Skeletal muscle cell (primary cell): ENCODE data around the gene RAD50.
"Not testable (repeated sequence)": the region's sequence is repeated elsewhere in the genome, so short reads cannot be mapped to it uniquely, and the experiment has no call there.

Experiments used
- DNase-seq: peaks from one replicate; pipeline ENCODE4 v3.0.0-alpha.2; 2010; ENCODE audit warnings: low read depth
- H3K4me3 ChIP-seq: 2 replicates; pipeline ENCODE4 v1.5.1; 2011; ENCODE audit warnings: low read depth, mild to moderate bottlenecking, control low read depth, low read length, moderate library complexity

The RAD50 gene

GRCh38 chr5:132549576-132549975, 7.2 kb upstream of the RAD50 start:
- DNase-seq, result no peak
- H3K4me3 ChIP-seq, result no peak overlapping the region

DNA sequence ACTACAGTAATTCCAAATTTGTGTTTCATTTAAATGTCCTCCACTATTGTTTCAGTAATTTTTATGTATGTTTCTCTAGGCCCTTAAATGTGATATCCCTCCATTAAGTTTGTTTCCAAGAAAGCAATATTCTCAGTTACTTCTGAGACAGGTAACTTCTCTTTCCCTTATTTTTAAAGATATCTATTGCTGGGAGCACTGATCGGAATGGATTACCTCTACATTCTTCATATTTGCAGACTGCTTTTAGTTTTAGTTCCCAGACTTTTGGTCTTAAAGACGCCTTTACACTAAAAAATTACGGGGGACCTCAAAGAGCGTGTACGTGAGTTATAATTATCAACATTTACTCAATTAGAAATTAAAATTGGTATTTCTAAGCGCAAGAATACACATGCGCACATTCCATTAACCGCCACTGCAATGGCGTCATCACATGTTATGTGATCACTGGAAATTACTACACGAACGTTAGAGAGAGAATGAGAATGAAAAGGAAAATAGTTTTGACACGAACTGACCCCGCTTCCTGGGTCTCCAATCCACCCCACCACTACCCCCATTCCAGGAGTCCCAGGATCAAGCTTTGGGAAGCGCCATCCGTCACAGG, 519 bp upstream of the RAD50 start:
- peak overlapping the region; percentile 68 for H3K4me3 ChIP-seq
- no peak for DNase-seq

DNA sequence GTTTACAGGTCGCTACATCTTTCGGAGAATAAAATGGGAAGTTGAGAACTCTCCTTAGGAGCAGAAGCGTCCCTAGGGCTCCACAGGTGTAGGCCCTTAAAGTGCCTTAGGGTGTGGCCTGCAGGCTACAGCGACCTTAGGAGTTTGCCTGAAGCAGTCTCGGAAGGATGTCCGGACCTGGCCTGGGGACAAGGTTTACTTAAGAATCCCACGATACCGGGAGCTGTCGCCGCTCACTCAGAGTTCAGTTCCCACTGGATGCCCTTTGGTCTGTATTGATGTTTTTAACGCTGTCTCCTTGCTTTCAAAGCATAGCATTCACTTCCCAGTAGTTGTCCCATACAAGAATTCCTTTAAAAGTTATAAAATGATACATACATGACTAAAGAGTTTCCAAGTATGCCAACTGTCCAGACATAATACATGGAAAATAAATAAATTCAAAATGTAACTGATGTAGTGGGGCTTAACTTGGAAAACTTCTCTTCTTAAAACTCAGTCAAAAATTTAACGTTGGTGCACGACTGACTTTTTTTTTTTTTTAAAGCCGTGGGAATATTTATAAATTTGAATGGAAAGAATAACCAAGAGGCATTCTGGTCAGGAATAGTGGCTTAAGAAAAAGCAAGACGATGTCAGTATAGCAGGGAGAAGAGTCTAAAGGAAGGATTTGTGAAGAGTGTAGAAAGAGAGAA, 848 bp downstream of the RAD50 start:
- no peak for DNase-seq
- H3K4me3 ChIP-seq, result peak overlapping the region; percentile 68

- H3K4me3 ChIP-seq, result no peak overlapping the region
- no peak for DNase-seq
Measured at GRCh38 chr5:132559383-132560060, 2.7 kb downstream of the RAD50 start.

DNA sequence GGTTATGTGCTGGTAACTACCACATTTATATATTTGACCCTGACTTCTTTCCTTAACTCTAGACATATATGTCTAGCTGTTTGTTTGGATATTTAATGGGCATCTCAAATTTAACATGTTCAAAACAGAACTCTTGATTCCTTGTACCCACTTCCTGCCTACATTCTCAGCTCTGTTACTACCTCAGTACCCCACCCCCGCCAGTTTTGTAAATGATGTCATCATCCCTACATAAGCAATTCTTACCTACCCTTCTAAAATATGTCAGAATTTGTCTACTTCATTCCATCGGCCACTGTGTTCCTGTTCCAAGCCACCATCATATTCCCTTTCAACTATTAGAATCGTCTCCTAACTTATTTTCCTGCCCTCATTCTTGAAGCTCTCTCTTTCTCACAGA, 4.8 kb downstream of the RAD50 start:
- DNase-seq, result no peak
- no peak overlapping the region for H3K4me3 ChIP-seq

GRCh38 chr5:132564555-132564954, 7.8 kb downstream of the RAD50 start:
- DNase-seq, H3K4me3 ChIP-seq: not testable (repeated sequence)

DNA sequence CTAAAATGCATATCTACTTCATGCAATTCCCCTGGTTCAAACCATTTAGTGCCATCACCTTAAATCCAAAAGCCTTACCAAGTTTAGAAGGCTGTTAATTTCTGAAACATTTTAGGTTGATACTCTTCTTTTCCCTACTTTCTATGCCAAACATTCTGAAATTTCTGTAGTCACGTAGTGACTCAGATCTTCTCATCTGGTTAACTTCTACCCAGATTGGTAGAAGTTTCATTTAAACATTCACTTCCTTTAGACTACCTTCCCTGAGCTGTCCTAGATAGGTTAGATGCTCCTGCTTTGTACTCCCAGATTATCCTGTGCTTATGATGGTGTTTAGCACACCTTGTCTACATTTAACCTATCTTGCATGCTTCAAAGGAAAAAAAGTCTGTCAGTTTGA, 9.9 kb downstream of the RAD50 start:
- DNase-seq, result no peak
- H3K4me3 ChIP-seq, result no peak overlapping the region

- no peak for DNase-seq
- no peak overlapping the region for H3K4me3 ChIP-seq
Measured at GRCh38 chr5:132576123-132576522, 19.3 kb downstream of the RAD50 start.

- DNase-seq, result not testable (repeated sequence)
Measured at GRCh38 chr5:132584560-132584959, 27.8 kb downstream of the RAD50 start.

GRCh38 chr5:132586063-132586462, 29.3 kb downstream of the RAD50 start:
- no peak overlapping the region for H3K4me3 ChIP-seq
- no peak for DNase-seq

More at GRCh38 chr5:132584560-132584959, 27.8 kb downstream of the RAD50 start:
- not testable (repeated sequence) for H3K4me3 ChIP-seq

GRCh38 chr5:132589467-132589866, 32.7 kb downstream of the RAD50 start:
- DNase-seq, result no peak
- H3K4me3 ChIP-seq, result no peak overlapping the region

DNA sequence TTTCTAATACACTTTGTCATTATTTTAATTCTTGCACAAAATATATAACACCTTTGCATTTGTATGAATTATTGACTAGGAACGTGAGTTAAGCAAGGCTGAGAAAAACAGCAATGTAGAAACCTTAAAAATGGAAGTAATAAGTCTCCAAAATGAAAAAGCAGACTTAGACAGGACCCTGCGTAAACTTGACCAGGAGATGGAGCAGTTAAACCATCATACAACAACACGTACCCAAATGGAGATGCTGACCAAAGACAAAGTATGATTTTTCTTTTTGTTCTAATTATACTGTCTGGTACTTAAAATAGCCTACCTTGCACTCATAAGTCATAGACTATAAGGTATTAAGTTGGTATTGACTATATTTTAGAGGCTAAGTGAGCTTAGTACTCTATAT, 34.4 kb downstream of the RAD50 start:
- DNase-seq, result no peak
- H3K4me3 ChIP-seq, result no peak overlapping the region

DNA sequence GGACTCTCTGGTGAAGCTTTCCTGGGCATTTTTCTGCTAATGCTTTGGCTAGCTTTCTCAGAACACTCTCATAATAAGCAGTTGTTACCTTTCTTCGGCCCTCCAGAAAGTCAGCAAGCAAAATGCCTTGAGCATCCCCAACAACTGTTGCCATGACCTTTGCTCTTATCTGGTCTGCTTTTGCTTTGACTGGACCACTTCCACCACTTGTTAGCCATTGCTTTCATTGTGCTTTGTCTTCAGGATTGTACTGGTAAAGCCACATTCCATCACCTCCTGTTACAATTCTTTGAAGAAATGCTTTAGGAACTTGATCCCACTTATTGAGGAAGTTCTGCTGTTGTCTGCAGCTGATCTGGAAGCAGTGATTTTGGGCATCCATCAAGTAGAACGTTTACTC, 35.7 kb downstream of the RAD50 start:
- no peak overlapping the region for H3K4me3 ChIP-seq
- peak; percentile 17 for DNase-seq

DNA sequence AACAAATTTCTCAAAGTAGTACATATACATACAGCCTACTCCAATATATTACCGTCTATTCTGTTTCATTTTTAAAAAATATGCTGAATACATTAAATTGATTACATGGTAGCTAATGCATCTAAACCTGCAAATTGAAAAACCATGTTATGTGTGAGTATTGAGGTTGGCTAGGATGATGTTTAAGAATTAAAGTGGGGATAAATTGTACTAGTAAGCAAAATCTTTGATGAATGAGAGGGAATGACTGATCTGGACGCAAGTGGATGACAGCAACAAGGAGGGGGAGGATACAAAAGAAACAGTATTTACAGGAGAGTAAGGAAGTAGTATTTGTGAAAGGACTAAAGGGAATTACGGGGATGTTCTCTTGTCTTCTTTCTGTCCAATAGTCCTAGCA, 37.4 kb downstream of the RAD50 start:
- DNase-seq, result no peak
- no peak overlapping the region for H3K4me3 ChIP-seq

- DNase-seq, result no peak
Measured at GRCh38 chr5:132595624-132596023, 38.8 kb downstream of the RAD50 start.

GRCh38 chr5:132601071-132601728, 44.4 kb downstream of the RAD50 start:
- DNase-seq, result no peak

More at GRCh38 chr5:132595624-132596023, 38.8 kb downstream of the RAD50 start:
- H3K4me3 ChIP-seq, result no peak overlapping the region

DNA sequence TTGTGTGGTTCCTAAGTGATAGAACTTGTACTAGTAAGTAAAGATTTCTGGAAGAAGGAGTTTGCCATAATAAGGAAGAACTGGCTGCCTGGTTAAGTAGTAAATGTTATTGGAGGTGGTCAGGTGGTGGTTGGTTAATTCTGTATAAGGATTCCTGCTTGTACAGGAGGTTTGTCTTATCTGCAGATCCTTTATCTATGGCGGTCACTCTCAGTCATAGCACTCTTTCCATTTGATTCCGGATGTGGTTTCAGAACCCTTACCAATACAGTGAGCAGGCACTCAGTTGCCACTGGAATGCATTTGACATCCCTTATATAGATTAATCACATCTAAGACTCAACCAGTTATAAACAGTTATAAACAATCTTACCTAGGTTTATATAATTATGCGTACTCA, 50.3 kb downstream of the RAD50 start:
- H3K4me3 ChIP-seq, result no peak overlapping the region
- DNase-seq, result no peak

More at GRCh38 chr5:132601071-132601728, 44.4 kb downstream of the RAD50 start:
- H3K4me3 ChIP-seq, result no peak overlapping the region

- no peak overlapping the region for H3K4me3 ChIP-seq
- no peak for DNase-seq
Measured at GRCh38 chr5:132608107-132608506, 51.3 kb downstream of the RAD50 start.

- DNase-seq, result no peak
- no peak overlapping the region for H3K4me3 ChIP-seq
Measured at GRCh38 chr5:132611965-132612364, 55.2 kb downstream of the RAD50 start.

DNA sequence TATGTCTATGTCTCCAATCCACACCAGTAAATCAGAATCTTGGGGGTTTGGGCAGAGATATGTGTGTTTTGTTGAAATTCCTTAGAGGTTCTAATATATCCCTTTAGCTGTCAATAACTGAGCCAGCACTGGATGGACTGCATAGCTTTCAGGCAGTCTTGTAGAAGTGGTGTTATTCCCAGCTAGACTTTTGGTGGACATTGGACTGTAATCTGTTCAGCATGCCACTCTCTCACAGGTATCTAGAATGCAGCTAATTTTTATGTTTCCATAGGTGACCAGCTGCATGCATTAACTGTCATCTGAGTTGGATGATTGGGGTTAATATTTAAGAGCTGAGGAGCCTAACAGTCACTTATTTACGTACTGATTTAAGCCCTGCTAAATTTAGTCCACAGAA, 56.1 kb downstream of the RAD50 start:
- no peak overlapping the region for H3K4me3 ChIP-seq
- no peak for DNase-seq
